ENCODE data around the gene FOXC1. TPM values are rescaled to one million over a fixed set of nuclear protein-coding genes. Genes with fewer than 3 reads are reported as not detected.

Gene FOXC1
- total RNA-seq, 2 experiments from 2014 or later: not detected

DNA sequence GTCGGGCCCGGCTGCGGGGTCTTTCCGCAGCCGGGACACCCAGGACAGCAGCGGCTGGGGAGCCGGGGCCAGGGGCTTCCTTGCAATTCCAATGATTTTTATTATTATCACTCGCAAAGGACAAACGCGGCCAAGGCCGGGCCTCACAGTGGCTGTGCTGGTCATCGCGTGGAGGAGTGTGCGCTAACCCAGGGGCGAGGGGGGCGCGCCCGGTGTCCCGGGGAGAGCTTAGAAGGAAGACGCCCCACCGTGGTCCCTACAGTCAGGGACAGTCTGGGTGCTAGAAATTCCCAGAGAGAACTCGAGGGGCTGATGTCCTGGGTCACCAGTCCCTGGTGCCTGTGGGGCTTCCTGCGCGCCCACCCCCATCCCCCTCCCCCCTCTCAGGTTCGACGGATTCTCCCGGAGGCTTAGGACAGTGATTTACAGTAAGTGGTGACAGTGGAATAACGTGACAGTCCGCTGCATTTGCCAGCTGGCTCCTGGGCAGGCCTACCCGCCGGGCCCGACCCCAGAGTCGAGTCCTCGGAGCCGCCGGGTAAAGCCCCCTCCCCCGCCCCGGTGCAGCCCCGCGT, 9.5 kb downstream of the FOXC1 start:
- Histone ChIP-seq H3K79me2 (ENCODE audit: insufficient read depth, low read depth, low read length) (no peaks in the 10 kb centered on the region), H3K4me3 (ENCODE audit: low read depth, low read length, poor library complexity, severe bottlenecking) (no peak overlapping the region), H2AFZ (ENCODE audit: low read length) (no peak overlapping the region), H3K27ac (ENCODE audit: low read depth, low read length, poor library complexity, severe bottlenecking) (no peak overlapping the region), H3K4me1 (ENCODE audit: insufficient read depth, low read length, poor library complexity, severe bottlenecking) (no peaks in the 10 kb centered on the region), H3K9me3 (ENCODE audit: low read length) (no peaks in the 10 kb centered on the region), H3K9me2 (ENCODE audit: insufficient read depth, low read length) (no peaks in the 10 kb centered on the region), H4K20me1 (ENCODE audit: insufficient read depth, low read length) (0 out of 2 replicates have a peak, but pooled peaks cover 3% of the 10 kb centered on the region), H3K36me3 (ENCODE audit: insufficient read depth, low read length) (no peaks in the 10 kb centered on the region), H3K4me2 (ENCODE audit: low read length) (no peak overlapping the region)
- ChIA-PET CTCF (ENCODE audit: unreplicated experiment) (no interaction called here), POLR2A (no interaction called here)
- no peak for DNase-seq (ENCODE audit: low spot score)
- intact Hi-C loops (cut with micrococcal nuclease; ENCODE audit: unreplicated experiment): no loop called here
- BruUV-seq (replicated peaks): no TSS peak
- no peak for TF ChIP-seq EZH2phosphoT487 (IDR thresholded peaks at IDR 0.05; ENCODE audit: borderline replicate concordance, low read depth, low read length)
- TF ChIP-seq, protein P1, sequence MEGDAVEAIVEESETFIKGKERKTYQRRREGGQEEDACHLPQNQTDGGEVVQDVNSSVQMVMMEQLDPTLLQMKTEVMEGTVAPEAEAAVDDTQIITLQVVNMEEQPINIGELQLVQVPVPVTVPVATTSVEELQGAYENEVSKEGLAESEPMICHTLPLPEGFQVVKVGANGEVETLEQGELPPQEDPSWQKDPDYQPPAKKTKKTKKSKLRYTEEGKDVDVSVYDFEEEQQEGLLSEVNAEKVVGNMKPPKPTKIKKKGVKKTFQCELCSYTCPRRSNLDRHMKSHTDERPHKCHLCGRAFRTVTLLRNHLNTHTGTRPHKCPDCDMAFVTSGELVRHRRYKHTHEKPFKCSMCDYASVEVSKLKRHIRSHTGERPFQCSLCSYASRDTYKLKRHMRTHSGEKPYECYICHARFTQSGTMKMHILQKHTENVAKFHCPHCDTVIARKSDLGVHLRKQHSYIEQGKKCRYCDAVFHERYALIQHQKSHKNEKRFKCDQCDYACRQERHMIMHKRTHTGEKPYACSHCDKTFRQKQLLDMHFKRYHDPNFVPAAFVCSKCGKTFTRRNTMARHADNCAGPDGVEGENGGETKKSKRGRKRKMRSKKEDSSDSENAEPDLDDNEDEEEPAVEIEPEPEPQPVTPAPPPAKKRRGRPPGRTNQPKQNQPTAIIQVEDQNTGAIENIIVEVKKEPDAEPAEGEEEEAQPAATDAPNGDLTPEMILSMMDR (conservative IDR thresholded peaks at IDR 0.05; ENCODE audit: low read length): no peak

DNA sequence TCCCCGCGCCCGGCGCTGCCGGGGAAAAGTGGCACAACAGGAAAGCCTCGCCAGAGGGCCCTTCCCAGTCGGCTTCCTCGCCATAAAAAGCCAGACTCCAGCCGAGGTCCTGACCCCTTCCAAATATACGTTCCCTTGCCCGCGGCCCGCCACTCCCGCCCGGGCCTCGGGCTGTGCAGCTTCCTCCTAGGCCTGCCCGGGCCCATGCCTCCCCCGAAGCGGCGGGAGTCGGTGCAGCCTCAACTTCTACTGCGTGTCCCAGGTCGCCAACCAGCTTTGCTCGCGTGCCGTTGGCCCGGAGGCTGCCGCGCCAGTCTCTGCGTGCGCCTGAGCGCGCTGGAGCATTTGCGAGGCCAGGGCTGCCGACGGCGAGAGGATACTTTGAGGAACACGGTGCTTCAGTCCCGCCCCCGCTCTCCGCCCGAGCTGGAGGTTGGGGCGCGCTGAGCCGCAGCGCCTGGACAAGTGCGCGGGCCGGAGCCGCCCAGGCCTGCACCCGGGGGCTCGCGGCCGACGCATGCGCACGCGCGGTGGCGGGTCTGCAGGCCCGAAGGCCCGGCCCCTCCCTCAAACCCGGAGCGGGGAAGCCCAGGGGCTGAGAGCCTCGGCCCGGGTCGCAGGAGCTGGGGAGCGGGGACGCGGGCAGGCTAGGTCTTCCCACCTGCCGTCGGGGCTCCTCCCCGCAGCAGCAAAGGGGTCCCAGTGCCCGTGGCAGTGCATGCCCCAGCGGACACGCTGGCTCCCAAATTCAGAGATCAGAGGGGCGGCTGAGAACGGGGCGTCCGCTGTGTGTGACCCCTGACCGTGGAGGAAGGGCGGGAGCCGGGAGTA, 10.2 kb downstream of the FOXC1 start:
- no peaks in the 10 kb centered on the region for H3K9me3 ChIP-seq (ENCODE audit: low read length)
- intact Hi-C loops (cut with micrococcal nuclease; ENCODE audit: unreplicated experiment): no loop called here
- 0 out of 2 replicates have a peak, but pooled peaks cover 3% of the 10 kb centered on the region for H4K20me1 ChIP-seq (ENCODE audit: insufficient read depth, low read length)
- no peaks in the 10 kb centered on the region for H3K79me2 ChIP-seq (ENCODE audit: insufficient read depth, low read depth, low read length)
- no peak overlapping the region for H2AFZ ChIP-seq (ENCODE audit: low read length)
- no peaks in the 10 kb centered on the region for H3K9me2 ChIP-seq (ENCODE audit: insufficient read depth, low read length)
- CTCF ChIA-PET (ENCODE audit: unreplicated experiment): no interaction called here
- H3K36me3 ChIP-seq (ENCODE audit: insufficient read depth, low read length): no peaks in the 10 kb centered on the region
- no TSS peak for BruUV-seq (replicated peaks)
- POLR2A ChIA-PET: no interaction called here
- no peak for TF ChIP-seq EZH2phosphoT487 (IDR thresholded peaks at IDR 0.05; ENCODE audit: borderline replicate concordance, low read depth, low read length)
- TF ChIP-seq, protein P1 (conservative IDR thresholded peaks at IDR 0.05; ENCODE audit: low read length): no peak
- DNase-seq (ENCODE audit: low spot score): no peak
- no peak overlapping the region for H3K4me3 ChIP-seq (ENCODE audit: low read depth, low read length, poor library complexity, severe bottlenecking)
- H3K4me2 ChIP-seq (ENCODE audit: low read length): no peak overlapping the region
- no peaks in the 10 kb centered on the region for H3K4me1 ChIP-seq (ENCODE audit: insufficient read depth, low read length, poor library complexity, severe bottlenecking)
- no peak overlapping the region for H3K27ac ChIP-seq (ENCODE audit: low read depth, low read length, poor library complexity, severe bottlenecking)

DNA sequence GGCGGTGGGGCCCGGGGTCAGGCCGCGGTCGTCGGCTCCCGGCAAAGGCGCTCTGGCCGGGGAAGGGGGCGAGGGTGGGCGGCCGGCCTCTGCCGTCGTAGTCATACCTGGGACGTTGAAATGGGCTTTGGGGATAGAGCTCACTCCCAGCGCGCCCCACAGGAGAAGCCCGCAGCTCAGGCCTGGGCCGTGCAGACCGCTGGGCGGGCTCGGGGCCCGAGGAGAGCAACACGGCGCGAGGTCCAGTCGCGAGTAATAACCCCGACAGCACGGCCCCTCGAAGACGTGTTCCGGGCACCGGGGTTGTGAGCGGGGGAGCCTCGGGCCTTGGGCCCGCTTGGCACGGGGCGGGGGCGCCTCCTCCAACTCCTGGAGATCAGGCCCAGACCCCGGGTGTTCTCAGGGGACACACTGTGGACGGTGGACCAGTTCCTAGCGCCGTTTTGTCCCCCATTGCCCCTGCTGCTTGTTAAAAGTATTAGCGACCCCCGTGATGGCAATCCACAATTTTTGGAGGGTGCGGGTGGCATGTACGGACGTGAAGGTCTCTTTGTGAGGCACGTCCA, 10.9 kb downstream of the FOXC1 start:
- no peak overlapping the region for H3K4me2 ChIP-seq (ENCODE audit: low read length)
- H3K9me3 ChIP-seq (ENCODE audit: low read length): no peaks in the 10 kb centered on the region
- H3K9me2 ChIP-seq (ENCODE audit: insufficient read depth, low read length): no peaks in the 10 kb centered on the region
- POLR2A ChIA-PET: no interaction called here
- no peaks in the 10 kb centered on the region for H3K79me2 ChIP-seq (ENCODE audit: insufficient read depth, low read depth, low read length)
- no peak overlapping the region for H2AFZ ChIP-seq (ENCODE audit: low read length)
- no peak overlapping the region for H3K27ac ChIP-seq (ENCODE audit: low read depth, low read length, poor library complexity, severe bottlenecking)
- intact Hi-C loops (cut with micrococcal nuclease; ENCODE audit: unreplicated experiment): no loop called here
- no peaks in the 10 kb centered on the region for H3K36me3 ChIP-seq (ENCODE audit: insufficient read depth, low read length)
- peaks cover 3% of the 10 kb centered on the region; the same call in 1 of the 2 replicates for H4K20me1 ChIP-seq (ENCODE audit: insufficient read depth, low read length)
- TF ChIP-seq EZH2phosphoT487 (IDR thresholded peaks at IDR 0.05; ENCODE audit: borderline replicate concordance, low read depth, low read length): no peak
- TF ChIP-seq, protein P1 (conservative IDR thresholded peaks at IDR 0.05; ENCODE audit: low read length): no peak
- no TSS peak for BruUV-seq (replicated peaks)
- no peak for DNase-seq (ENCODE audit: low spot score)
- no peaks in the 10 kb centered on the region for H3K4me1 ChIP-seq (ENCODE audit: insufficient read depth, low read length, poor library complexity, severe bottlenecking)
- CTCF ChIA-PET (ENCODE audit: unreplicated experiment): no interaction called here
- H3K4me3 ChIP-seq (ENCODE audit: low read depth, low read length, poor library complexity, severe bottlenecking): no peak overlapping the region
